PC-3 (cell line): ENCODE results near the gene NFATC1.

ENCODE experiments used
- EZH2 ChIP-seq: fragments of 300-600 bp; sonication (generic); IDR thresholded peaks from one replicate; pipeline ENCODE4 v1.6.1; 2017; ENCODE audit warnings: antibody characterized with exemption, mild to moderate bottlenecking, low read length; ENCODE audit not compliant: unreplicated experiment
- TF ChIP-seq, protein P1 (sequence below): fragments of 300-600 bp; sonication (generic); conservative IDR thresholded peaks from 2 replicates; pipeline ENCODE4 v1.5.1; 2017; ENCODE audit warnings: antibody characterized with exemption, low read depth, mild to moderate bottlenecking, low read length

DNA sequence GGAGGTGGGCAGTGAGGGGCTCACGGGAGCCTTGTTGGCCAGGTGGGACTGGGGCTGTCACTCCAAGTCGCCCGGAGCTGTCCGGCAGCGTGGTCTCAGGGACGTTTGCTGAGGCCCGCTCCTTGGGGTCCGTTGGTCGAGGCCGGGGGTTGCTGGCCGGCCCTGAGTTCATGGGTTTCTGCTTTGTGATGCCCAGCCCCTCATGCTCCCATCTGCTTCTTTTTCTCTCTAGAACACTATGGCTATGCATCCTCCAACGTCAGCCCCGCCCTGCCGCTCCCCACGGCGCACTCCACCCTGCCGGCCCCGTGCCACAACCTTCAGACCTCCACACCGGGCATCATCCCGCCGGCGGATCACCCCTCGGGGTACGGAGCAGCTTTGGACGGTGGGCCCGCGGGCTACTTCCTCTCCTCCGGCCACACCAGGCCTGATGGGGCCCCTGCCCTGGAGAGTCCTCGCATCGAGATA is 14.5 kb downstream of the NFATC1 start:
- TF ChIP-seq, protein P1, sequence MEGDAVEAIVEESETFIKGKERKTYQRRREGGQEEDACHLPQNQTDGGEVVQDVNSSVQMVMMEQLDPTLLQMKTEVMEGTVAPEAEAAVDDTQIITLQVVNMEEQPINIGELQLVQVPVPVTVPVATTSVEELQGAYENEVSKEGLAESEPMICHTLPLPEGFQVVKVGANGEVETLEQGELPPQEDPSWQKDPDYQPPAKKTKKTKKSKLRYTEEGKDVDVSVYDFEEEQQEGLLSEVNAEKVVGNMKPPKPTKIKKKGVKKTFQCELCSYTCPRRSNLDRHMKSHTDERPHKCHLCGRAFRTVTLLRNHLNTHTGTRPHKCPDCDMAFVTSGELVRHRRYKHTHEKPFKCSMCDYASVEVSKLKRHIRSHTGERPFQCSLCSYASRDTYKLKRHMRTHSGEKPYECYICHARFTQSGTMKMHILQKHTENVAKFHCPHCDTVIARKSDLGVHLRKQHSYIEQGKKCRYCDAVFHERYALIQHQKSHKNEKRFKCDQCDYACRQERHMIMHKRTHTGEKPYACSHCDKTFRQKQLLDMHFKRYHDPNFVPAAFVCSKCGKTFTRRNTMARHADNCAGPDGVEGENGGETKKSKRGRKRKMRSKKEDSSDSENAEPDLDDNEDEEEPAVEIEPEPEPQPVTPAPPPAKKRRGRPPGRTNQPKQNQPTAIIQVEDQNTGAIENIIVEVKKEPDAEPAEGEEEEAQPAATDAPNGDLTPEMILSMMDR = no peak
- TF ChIP-seq EZH2 = no peak
